GM12873 (cell line): Measurements from ENCODE around the gene HEPACAM2.

ENCODE experiments used
- TF ChIP-seq, protein P1 (sequence below): IDR thresholded peaks from 2 replicates; pipeline ENCODE4 v1.5.1; 2012; ENCODE audit warnings: low read depth, mild to moderate bottlenecking, moderate library complexity, low read length, control low read depth; ENCODE audit not compliant: insufficient read depth; ENCODE audit errors: missing control alignments

HEPACAM2 gene

GRCh38 chr7:93161181-93161762, 65.0 kb downstream of the HEPACAM2 start:
- TF ChIP-seq, protein P1, sequence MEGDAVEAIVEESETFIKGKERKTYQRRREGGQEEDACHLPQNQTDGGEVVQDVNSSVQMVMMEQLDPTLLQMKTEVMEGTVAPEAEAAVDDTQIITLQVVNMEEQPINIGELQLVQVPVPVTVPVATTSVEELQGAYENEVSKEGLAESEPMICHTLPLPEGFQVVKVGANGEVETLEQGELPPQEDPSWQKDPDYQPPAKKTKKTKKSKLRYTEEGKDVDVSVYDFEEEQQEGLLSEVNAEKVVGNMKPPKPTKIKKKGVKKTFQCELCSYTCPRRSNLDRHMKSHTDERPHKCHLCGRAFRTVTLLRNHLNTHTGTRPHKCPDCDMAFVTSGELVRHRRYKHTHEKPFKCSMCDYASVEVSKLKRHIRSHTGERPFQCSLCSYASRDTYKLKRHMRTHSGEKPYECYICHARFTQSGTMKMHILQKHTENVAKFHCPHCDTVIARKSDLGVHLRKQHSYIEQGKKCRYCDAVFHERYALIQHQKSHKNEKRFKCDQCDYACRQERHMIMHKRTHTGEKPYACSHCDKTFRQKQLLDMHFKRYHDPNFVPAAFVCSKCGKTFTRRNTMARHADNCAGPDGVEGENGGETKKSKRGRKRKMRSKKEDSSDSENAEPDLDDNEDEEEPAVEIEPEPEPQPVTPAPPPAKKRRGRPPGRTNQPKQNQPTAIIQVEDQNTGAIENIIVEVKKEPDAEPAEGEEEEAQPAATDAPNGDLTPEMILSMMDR, result no peak

- TF ChIP-seq, protein P1, result no peak
Measured at GRCh38 chr7:93160410-93160809, 65.9 kb downstream of the HEPACAM2 start.

DNA sequence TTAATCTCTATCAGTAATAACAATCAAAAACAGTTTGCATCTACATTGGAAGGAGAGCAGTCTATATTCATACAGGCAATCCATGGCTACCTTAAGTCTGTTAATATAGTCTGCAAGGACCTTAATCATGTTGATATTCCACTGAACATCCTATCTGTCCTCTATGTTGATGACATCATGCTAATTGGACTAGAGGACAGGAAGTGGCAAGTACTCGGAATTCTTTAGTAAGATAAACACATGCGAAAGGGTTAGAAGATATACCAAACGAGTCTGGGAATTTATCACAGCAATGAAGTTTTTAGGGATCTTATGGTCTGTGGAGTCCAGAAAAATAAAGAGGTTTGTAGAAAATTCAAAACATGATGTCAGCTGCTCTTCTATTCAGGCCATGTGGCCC, 66.8 kb downstream of the HEPACAM2 start:
- TF ChIP-seq, protein P1, result no peak

GRCh38 chr7:93156884-93157283, 69.4 kb downstream of the HEPACAM2 start:
- TF ChIP-seq, protein P1, result no peak

DNA sequence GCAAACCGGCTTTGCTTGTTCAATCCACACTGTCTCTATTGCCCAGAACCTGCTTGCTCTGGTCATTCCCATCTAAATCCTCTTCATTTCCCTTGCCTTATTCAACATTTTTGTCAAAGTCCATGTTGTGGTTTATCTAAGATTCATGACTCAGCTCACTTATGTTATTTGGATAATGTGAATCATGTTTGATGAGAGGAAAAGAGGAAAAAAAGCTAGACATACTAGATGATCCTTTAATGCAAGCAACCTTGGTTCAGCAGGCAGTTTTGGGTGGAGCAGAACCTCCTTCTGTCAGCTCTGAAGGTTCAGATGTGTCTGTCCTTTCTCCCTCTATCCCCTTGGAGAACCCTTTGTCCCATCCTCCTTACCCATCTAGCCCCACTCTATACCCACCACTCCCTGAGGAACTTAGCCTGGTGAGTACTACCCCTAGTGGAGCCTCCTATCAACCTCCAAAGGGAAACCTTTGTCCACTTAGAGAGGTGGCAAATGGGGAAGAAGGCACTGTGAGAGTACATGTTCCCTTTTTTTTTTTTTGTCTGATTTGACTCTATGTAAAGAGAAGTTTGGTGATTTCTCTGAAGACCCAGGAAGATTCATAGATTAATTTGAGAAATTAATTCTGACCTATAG, 76.0 kb downstream of the HEPACAM2 start:
- TF ChIP-seq, protein P1, result no peak

DNA sequence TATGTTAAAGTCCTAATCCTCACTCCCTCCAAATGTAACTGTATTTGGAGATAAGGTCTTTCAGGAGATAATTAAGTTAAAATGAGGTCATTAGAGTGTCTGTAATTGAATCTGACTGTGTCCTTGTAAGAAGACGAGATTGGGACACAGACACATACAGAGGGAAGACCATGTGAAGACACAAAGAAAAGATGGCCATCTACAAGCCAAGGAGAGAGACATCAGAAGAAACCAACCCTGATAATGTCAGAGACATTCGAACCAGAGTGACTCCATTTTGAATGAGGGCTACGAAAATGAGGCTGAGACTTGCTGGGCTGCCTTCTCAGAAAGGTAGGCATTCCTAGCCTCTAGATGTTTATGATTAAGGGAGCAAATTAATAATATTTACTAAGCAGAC, 77.5 kb downstream of the HEPACAM2 start:
- TF ChIP-seq, protein P1, result no peak

DNA sequence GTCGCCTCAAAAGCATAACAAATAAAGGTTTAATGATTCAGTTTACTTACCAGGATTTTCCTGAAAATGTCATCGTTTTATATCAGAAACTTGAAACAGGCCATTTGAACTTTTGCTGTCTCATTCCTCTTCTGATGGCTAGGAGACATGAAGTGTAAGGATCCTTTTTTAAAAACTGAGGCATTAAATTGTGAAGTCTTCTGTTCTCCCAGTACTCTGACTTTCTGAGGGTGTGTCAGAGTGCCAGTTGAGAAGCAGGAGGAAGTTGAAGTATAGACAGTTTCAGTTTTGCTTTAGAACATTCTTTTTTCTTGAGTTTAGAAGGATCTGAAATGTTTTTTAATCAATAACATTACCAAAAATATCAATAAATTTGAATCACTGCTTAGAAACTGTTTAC, 78.1 kb downstream of the HEPACAM2 start, which contains the start of gene SAMD9L:
Gene SAMD9L (minus strand): TSS at position 242 of the 400 bp plus-strand sequence. CDS start 12,414 bp downstream, outside the sequence.
- TF ChIP-seq, protein P1, result no peak
